ENCODE results near the gene TENM4. TPM values are rescaled to one million over a fixed set of nuclear protein-coding genes. Genes with fewer than 3 reads are reported as not detected.

Gene TENM4
- total RNA-seq, 1 donor from 2014 or later: not detected

DNA sequence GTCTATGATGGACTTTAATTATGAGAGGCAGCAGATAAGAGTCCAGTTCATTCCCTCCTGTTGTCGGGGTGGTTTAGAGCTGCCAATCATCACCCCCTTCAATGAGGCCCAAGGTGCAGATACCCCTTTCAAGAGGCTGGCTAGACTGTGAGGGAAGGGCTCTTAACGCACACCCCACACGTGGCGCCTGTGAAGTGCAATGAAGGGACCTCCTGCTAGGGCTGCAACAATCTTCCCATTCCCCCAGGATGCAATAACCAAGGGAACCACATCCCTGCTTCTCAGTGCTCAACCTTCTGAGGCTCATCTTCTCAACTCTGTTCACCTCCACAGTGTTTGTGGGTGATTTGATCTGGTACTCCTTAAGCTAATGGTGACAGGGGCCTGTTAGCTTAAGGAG, 19.0 kb downstream of the TENM4 start:
- no peak for DNase-seq (ENCODE audit: low read depth in 2 of 2)

- DNase-seq (ENCODE audit: low read depth in 2 of 2): peak in 1 of 2 donors; percentile 64
Measured at GRCh38 chr11:79419120-79419519, 21.7 kb downstream of the TENM4 start.

DNA sequence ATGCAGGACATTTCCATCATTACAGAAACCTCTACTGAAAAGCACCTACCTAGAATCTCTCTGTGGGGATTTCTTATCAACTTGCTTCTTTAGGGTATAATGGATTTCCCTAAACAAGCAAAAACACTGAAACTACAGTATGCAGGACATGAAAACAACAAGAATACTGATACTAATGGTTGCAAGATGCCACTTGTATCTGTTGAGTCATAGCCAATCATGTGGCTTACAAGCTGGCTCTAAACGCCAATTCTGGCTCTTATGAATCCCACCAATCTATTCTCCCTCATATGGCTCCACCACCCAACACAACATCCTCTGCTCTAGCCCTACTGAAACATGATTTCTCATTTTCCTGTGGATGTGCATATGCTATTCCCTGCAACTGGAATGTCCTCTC, 22.6 kb downstream of the TENM4 start:
- DNase-seq (ENCODE audit: low read depth in 2 of 2): no peak

- no peak for DNase-seq (ENCODE audit: low read depth in 2 of 2)
Measured at GRCh38 chr11:79417069-79417920, 23.5 kb downstream of the TENM4 start.

DNA sequence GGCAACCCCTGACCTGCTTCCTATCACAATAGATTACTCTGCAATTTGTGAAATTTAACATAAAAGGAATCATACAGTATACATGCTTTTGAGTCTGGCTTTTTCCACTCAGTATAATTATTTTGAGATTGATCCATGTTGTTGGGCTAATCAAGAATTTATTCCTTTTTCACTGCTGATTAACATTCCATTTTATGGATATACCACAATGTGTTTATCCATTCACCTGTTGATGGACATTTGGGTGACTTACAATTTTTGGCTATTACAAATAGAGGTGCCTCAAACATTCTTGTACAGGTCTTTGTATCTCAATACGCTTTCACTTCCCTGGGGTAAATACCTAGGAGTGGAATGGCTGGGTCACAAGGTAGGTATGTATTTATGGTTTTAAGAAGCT, 24.9 kb downstream of the TENM4 start:
- no peak for DNase-seq (ENCODE audit: low read depth in 2 of 2)

DNA sequence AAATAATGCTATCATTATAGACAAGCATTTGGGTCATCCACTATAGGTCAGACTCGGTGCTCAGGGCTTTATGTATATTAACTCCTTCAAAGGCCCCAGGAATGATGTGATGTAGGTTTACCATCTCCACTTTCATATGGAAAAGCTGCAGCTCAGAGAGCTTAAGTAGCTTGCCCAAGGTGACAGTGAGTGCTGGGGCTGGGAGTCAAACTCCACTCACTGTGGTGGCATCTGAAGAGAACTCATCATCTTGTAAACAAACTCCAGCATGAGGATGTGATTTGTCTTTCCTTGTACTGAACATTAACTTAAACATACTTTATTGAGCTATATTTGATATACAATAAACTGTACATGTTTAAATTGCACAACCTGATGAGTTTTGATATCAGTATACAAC, 25.4 kb downstream of the TENM4 start:
- peak in 1 of 2 donors; percentile 7 for DNase-seq (ENCODE audit: low read depth in 2 of 2)

DNA sequence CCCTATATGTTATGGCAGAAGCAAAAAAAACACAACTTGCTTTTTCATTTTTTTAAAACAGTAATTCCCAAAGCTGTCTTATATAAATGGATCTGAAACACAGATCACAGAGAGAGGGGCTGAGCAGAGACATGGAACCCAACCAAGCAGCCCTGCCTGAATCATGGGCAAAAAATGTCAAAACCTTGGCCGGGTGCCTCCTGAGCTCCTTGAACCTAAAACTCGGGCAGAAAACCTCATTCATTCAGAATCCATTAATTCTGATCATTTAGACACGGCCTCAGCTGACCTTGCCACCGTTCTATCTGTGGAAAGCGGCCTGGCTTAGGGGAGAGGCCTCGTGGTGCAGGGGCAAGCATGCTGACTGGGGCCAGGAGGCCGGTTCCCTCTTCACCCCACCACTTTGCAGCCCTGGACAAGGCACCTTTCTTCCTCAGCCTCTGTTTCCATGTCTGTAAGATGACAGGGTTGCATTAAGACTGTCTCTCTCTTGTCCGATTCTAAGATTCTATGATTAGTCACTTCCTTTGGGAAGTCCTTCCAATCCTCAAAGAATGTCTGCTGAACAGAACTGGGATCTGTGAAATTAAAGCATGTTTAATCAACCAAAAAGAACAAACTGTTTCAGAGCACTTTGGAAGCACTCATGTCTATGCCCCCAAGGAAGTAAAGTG, 26.0 kb downstream of the TENM4 start:
- DNase-seq (ENCODE audit: low read depth in 2 of 2): peak in 1 of 2 donors; percentile 66

DNA sequence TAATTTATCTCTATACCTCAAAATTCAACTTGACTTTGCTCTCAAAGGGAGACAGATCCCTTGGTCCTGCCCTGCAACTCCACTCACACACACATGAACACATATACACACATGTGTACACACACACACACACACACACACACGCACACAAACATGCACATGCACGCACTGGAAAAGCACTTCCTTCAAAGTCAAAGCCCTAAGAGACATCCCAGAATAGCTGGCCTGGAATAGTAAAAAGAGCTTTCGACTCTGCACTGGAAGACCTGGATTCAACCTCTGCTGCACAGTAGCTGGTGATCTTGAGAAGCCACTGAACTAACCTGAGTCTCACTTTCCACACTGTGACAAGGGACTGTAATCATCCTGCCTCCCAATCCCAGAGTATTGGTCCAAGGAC, 26.8 kb downstream of the TENM4 start:
- DNase-seq (ENCODE audit: low read depth in 2 of 2): no peak

GRCh38 chr11:79413268-79413667, 27.6 kb downstream of the TENM4 start:
- peak in 1 of 2 donors; percentile 67 for DNase-seq (ENCODE audit: low read depth in 2 of 2)

DNA sequence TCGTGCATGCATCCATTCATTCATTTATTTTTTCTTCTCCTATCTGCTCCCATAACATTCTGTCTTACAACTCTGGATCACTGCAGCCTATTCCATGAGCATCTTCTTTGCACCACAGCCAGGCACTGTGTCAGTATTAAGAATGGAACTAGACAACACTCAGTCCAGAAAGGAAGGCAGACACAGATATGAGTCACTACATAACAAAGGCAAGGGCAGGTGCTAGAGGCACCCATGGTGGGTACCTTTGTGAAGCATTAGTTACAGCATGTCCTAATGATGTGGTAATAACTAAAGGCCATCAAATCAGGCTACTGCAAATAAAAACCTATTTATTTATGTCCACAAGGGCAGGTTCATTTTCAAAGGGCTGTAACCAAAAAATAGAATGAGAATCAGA, 28.1 kb downstream of the TENM4 start:
- DNase-seq (ENCODE audit: low read depth in 2 of 2): peak in 1 of 2 donors; percentile 19

GRCh38 chr11:79409330-79409729, 31.5 kb downstream of the TENM4 start:
- no peak for DNase-seq (ENCODE audit: low read depth in 2 of 2)

GRCh38 chr11:79406376-79406775, 34.5 kb downstream of the TENM4 start:
- DNase-seq (ENCODE audit: low read depth in 2 of 2): no peak

- no peak for DNase-seq (ENCODE audit: low read depth in 2 of 2)
Measured at GRCh38 chr11:79404806-79405205, 36.0 kb downstream of the TENM4 start.

DNA sequence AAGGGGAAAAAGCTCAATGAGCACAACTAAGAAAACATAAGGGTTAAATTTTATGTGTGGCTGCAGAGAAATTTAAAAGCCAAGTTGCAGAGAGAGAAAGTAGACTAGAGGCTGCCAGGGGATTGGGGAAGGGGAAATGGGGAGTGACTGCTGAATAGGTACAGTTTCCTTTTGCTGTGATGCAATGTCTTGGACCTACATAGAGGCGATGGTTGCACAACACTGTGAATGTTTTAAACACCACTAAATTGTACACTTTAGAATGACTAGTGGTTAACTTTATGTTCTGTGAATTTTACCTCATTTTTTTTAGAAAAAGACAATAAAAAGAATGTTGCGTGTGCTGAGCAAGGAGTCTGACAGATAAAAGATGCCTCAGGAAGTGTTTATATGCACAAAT, 36.5 kb downstream of the TENM4 start:
- no peak for DNase-seq (ENCODE audit: low read depth in 2 of 2)

GRCh38 chr11:79403839-79404238, 37.0 kb downstream of the TENM4 start:
- no peak for DNase-seq (ENCODE audit: low read depth in 2 of 2)

DNA sequence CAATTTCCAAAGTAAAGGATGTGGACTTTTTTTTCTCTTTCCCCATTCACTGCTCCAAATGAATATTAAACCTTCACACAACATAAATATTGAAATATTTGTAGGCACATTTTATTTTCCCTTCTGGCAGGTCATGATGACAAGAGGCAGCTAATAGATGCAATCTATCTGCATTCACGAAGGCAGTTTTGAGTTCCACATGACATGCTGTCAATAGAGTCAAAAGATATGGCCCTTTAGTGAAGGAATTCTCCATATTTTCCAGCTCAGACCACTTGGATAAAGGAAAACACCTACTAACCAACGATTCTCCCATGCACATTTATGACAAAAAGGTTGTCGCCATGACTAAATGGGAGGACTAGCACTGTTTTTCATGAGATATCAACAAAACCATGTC, 37.9 kb downstream of the TENM4 start:
- no peak for DNase-seq (ENCODE audit: low read depth in 2 of 2)

DNA sequence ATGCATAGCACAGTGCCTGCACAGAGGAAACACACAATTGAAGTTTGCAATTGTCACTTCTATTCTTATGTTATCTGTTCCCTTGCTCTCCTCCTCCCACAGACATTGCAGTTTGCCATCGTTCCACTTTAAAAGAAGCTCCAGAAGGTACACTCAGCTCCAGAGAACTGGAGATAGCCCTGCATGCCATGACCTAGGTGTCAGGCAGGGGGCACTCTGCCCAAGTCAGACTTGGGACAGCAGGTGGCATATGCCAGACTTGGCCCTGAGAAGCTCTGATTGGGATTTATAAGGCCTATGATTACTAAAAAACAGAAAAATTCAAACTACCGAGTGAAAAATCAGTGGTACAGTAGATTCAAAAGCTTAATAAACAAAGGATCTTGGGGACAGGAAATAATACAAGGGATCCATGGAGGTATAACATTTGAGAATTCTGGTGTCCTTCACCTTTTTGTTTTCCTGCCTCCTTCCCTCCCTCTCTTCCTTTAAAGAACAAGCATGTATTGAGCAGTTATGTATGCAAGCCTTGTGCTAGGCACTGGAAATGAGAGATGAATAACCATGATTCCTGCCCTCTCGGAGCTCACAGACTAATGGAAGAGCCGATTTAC, 40.0 kb downstream of the TENM4 start:
- peak; percentile 9 to 48 for DNase-seq (ENCODE audit: low read depth in 2 of 2)

- no peak for DNase-seq (ENCODE audit: low read depth in 2 of 2)
Measured at GRCh38 chr11:79400206-79400605, 40.6 kb downstream of the TENM4 start.

GRCh38 chr11:79397252-79397651, 43.6 kb downstream of the TENM4 start:
- DNase-seq (ENCODE audit: low read depth in 2 of 2): peak in 1 of 2 donors; percentile 12

- no peak for DNase-seq (ENCODE audit: low read depth in 2 of 2)
Measured at GRCh38 chr11:79396674-79397073, 44.2 kb downstream of the TENM4 start.

DNA sequence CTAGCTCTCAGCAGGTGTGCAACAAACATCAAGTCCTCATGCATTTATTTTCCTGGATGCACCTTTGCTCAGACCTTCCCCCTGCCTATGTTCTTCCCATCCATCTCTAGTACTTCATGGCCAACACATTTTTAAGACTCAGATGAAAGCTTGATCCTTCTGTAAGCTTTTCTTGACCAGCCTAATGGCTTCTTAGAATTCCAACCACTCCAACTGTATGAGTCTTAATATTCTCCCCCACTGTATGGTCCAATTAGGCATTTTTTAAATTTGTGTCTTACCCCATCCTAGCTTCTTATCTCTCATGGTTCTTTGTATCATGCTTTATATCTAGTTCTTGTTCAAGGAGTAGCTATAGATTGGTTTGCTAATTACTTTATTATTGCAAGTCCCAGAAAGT, 44.8 kb downstream of the TENM4 start:
- DNase-seq (ENCODE audit: low read depth in 2 of 2): no peak

GRCh38 chr11:79393362-79394043, 47.3 kb downstream of the TENM4 start:
- no peak for DNase-seq (ENCODE audit: low read depth in 2 of 2)

All from lung microvascular endothelial cell (primary cell).